ENCODE measurements around the gene TBX10. TPM values are rescaled to one million over a fixed set of nuclear protein-coding genes. Genes with fewer than 3 reads are reported as not detected.

TBX10 gene
- total and polyA plus RNA-seq, 4 donors = 0.12 to 0.43 TPM; not detected in 2

- Histone ChIP-seq H3K27ac (ENCODE audit: low read depth in 1 of 2, low read length in 2 of 2) (no peak overlapping the region), H3K9me3 (ENCODE audit: control insufficient read depth in 4 of 4, low read length in 3 of 4) (no peaks in the 10 kb centered on the region), H3K36me3 (ENCODE audit: control insufficient read depth in 4 of 4, insufficient read depth in 3 of 4, low read depth in 1 of 4, low read length in 3 of 4) (peaks cover 7 to 33% (median 16%) of the 10 kb centered on the region in 4 donors), H3K4me3 (ENCODE audit: low read depth in 1 of 3, low read length in 3 of 3) (no peak overlapping the region), H3K9ac (ENCODE audit: low read depth in 1 of 2, low read length in 2 of 2) (no peak overlapping the region), H3K27me3 (ENCODE audit: control insufficient read depth in 4 of 4, insufficient read depth in 4 of 4, low read length in 3 of 4) (no peaks in the 10 kb centered on the region), H3K4me1 (ENCODE audit: control insufficient read depth in 4 of 4, insufficient read depth in 4 of 4, low read length in 3 of 4) (peaks cover 9 to 34% (median 22%) of the 10 kb centered on the region in 4 donors)
- 94% methylated on average over 37 of the region's 37 CpGs for WGBS
- TF ChIP-seq MAX (IDR thresholded peaks at IDR 0.05) (no peak), SP1 (IDR thresholded peaks at IDR 0.05) (no peak), NR2F2 (IDR thresholded peaks at IDR 0.05) (no peak), ZBTB33 (IDR thresholded peaks at IDR 0.05) (no peak), CTCF (IDR thresholded peaks at IDR 0.05; ENCODE audit: low read depth, low read length, missing input control) (no peak), JUND (IDR thresholded peaks at IDR 0.05) (no peak)
- no peak for DNase-seq (ENCODE audit: low spot score)
Measured at GRCh38 chr11:67611704-67612587, 27.6 kb downstream of the TBX10 start.

GRCh38 chr11:67611165-67611564, 28.4 kb downstream of the TBX10 start:
- no peaks in the 10 kb centered on the region for H3K9me3 ChIP-seq (ENCODE audit: control insufficient read depth in 4 of 4, low read length in 3 of 4)
- H3K27me3 ChIP-seq (ENCODE audit: control insufficient read depth in 4 of 4, insufficient read depth in 4 of 4, low read length in 3 of 4) = no peaks in the 10 kb centered on the region
- H3K27ac ChIP-seq (ENCODE audit: low read depth in 1 of 2, low read length in 2 of 2) = no peak overlapping the region
- no peak for DNase-seq (ENCODE audit: low spot score)
- H3K4me1 ChIP-seq (ENCODE audit: control insufficient read depth in 4 of 4, insufficient read depth in 4 of 4, low read length in 3 of 4) = peaks cover 8 to 33% (median 21%) of the 10 kb centered on the region in 4 donors
- peaks cover 7 to 33% (median 16%) of the 10 kb centered on the region in 4 donors for H3K36me3 ChIP-seq (ENCODE audit: control insufficient read depth in 4 of 4, insufficient read depth in 3 of 4, low read depth in 1 of 4, low read length in 3 of 4)
- TF ChIP-seq FOXA2 (IDR thresholded peaks at IDR 0.05) = no peak
- TF ChIP-seq NR2F2 (IDR thresholded peaks at IDR 0.05) = no peak
- TF ChIP-seq SP1 (IDR thresholded peaks at IDR 0.05) = no peak
- no peak for TF ChIP-seq YY1 (IDR thresholded peaks at IDR 0.05)
- no peak for TF ChIP-seq HNF4G (IDR thresholded peaks at IDR 0.05)
- no peak for TF ChIP-seq GABPA (IDR thresholded peaks at IDR 0.05 in 1 of 2, conservative IDR thresholded peaks at IDR 0.05 in 1 of 2)
- TF ChIP-seq JUND (IDR thresholded peaks at IDR 0.05) = no peak
- TF ChIP-seq RXRA (IDR thresholded peaks at IDR 0.05) = no peak
- no peak for TF ChIP-seq TAF1 (conservative IDR thresholded peaks at IDR 0.05)
- no peak for TF ChIP-seq FOXA1 (IDR thresholded peaks at IDR 0.05)
- TF ChIP-seq CTCF (IDR thresholded peaks at IDR 0.05; ENCODE audit: low read depth, low read length, missing input control) = no peak
- TF ChIP-seq ATF3 (IDR thresholded peaks at IDR 0.05) = no peak
- TF ChIP-seq HNF4A (conservative IDR thresholded peaks at IDR 0.05) = no peak
- no peak for TF ChIP-seq EGR1 (IDR thresholded peaks at IDR 0.05; ENCODE audit: low read depth in 2 of 2)
- no peak for TF ChIP-seq ZBTB33 (IDR thresholded peaks at IDR 0.05)
- TF ChIP-seq MAX (IDR thresholded peaks at IDR 0.05) = no peak
- TF ChIP-seq RAD21 (IDR thresholded peaks at IDR 0.05) = no peak
- TF ChIP-seq REST (IDR thresholded peaks at IDR 0.05) = no peak
- H3K4me3 ChIP-seq (ENCODE audit: low read depth in 1 of 3, low read length in 3 of 3) = no peak overlapping the region
- no peak overlapping the region for H3K9ac ChIP-seq (ENCODE audit: low read depth in 1 of 2, low read length in 2 of 2)
- WGBS = 95% methylated on average over 14 of the region's 14 CpGs
